Duodenal mucosa (tissue), 2 donors: ENCODE data around the gene PGRMC1.
"Not testable (repeated sequence)": the region's sequence is repeated elsewhere in the genome, so short reads cannot be mapped to it uniquely, and the experiment has no call there.

Experiments
- H3K27ac ChIP-seq: one replicate; pipeline ENCODE4 v1.7.0; 2013; ENCODE audit warnings: low read depth, low read length
- H3K27me3 ChIP-seq, 2 donors: one replicate each; pipeline ENCODE4 v1.7.0; 2013; ENCODE audit warnings: low read length in 2 of 2, control low read depth in 1 of 2; ENCODE audit not compliant: insufficient read depth in 2 of 2, control insufficient read depth in 1 of 2
- H3K36me3 ChIP-seq, 2 donors: one replicate each; pipeline ENCODE4 v1.7.0; 2013; ENCODE audit warnings: low read length in 2 of 2, control low read depth in 1 of 2; ENCODE audit not compliant: insufficient read depth in 2 of 2, control insufficient read depth in 1 of 2
- H3K4me1 ChIP-seq, 2 donors: one replicate each; pipeline ENCODE4 v1.7.0; 2013; ENCODE audit warnings: low read length in 2 of 2, control low read depth in 1 of 2; ENCODE audit not compliant: insufficient read depth in 2 of 2, control insufficient read depth in 1 of 2
- H3K4me3 ChIP-seq, 2 donors: one replicate each; pipeline ENCODE4 v1.7.0; 2013; ENCODE audit warnings: low read length in 2 of 2, low read depth in 1 of 2
- H3K9ac ChIP-seq, 2 donors: one replicate each; pipeline ENCODE4 v1.7.0; 2013; ENCODE audit warnings: low read length in 2 of 2, low read depth in 1 of 2
- H3K9me3 ChIP-seq, 2 donors: one replicate each; pipeline ENCODE4 v1.7.0; 2013; ENCODE audit warnings: low read length in 2 of 2, control low read depth in 1 of 2; ENCODE audit not compliant: control insufficient read depth in 1 of 2

PGRMC1 gene

DNA sequence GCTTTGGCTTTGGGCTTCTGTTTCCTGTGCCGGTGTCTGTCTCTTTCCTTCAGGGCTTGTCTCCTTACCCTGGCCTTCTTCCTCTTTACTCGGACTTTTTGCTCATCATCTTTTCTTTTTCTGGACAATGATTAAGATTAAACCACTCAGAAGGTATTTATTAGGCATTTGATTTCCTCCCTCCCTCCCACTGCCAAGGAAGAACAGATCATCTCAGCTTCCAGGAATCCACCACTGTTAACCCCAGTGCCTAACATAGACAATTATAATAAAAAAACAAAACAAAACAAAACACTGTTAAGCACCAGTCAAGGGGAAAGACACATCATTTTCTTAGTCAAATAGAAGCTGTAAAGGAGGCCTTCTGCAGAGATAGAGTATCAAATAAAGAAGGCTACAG, 16.6 kb downstream of the PGRMC1 start:
- Histone ChIP-seq H3K27me3 (no peaks in the 10 kb centered on the region), H3K36me3 (no peaks in the 10 kb centered on the region), H3K4me1 (no peaks in the 10 kb centered on the region), H3K4me3 (no peak overlapping the region), H3K27ac (no peak overlapping the region), H3K9me3 (no peaks in the 10 kb centered on the region), H3K9ac (no peak overlapping the region)

DNA sequence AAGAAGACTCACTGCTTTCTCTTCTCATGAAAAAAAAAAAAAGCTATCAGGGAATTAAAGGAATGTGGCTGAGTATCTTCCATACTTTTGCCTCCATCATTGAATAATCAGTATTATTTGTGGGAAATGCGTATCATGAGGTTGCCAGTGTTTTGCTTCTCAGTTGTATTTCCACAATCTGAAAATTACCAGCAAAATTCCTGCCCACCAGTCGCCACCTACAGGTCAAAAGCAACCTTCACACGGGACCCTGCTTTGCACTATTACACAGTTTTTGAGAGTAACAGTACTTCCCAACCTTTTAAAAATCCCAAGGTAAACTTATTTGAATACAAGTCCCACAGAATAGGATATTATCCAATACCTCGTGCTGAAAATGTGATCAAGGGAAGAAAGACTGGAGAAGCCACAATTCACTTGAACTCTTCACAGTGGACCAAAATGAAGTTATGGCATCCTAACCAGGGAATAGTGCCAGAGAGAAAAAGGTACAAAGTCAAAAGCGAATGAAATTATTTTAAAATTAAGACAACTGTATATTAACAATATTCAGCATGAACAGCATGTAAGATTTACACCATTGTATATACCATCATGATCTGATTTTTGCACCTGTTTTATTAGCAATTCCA, 30.4 kb downstream of the PGRMC1 start:
- Histone ChIP-seq H3K9ac (no peak overlapping the region), H3K27me3 (no peaks in the 10 kb centered on the region), H3K4me3 (no peak overlapping the region), H3K4me1 (no peaks in the 10 kb centered on the region), H3K27ac (no peak overlapping the region), H3K9me3 (no peaks in the 10 kb centered on the region), H3K36me3 (no peaks in the 10 kb centered on the region)

DNA sequence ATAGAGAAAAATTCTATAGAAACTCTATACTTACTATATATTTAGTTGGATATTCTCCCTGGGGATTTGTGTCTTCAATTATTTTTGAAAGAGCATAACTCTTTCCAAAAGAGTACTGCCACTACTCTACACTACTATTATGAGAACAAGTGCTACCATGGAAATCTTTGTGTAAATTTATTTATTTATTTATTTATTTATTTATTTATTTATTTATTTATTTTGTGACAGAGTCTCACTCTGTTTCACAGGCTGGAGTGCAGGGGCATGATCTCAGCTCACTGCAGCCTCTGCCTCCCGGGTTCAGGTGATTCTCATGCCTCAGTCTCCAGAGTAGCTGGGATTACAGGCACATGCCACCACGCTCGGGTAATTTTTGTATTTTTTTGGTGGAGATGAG, 31.0 kb downstream of the PGRMC1 start:
- not testable (repeated sequence) for H3K4me3 ChIP-seq, H3K9me3 ChIP-seq, H3K9ac ChIP-seq, H3K27me3 ChIP-seq, H3K36me3 ChIP-seq, H3K4me1 ChIP-seq, H3K27ac ChIP-seq

DNA sequence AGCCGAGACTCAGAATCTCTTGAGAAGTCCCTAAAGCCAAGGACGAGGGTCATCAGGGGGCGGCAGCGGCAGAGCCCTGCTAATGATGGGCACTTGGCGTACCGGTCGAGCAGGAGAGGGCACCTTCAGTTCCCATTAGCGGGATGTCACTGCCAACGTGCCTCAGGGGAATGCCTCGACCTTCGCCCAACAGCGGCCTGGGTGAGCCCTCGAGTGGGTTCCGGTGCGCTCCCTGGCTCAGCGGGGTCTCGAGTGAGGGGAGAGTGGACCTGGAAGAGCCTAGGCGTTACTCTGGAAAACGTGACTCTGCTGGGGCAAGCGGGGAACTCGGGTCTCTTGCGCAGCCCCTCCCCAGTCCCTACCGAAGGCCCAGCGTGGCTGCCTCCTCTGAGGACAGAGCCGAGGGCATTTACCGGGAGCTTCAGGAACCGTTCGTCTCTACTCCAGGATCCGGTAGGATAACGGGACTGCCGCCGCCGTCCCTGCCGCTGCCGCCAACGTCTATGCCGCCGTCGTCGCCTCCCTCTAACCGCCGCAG, 36.9 kb downstream of the PGRMC1 start:
- no peak overlapping the region for H3K9ac ChIP-seq
- no peak overlapping the region for H3K4me3 ChIP-seq
- H3K4me1 ChIP-seq = peaks cover 0 to 4% of the 10 kb centered on the region in 2 donors
- H3K27ac ChIP-seq = no peak overlapping the region
- H3K27me3 ChIP-seq = peaks cover 0 to 4% of the 10 kb centered on the region in 2 donors
- no peaks in the 10 kb centered on the region for H3K36me3 ChIP-seq
- no peaks in the 10 kb centered on the region for H3K9me3 ChIP-seq

DNA sequence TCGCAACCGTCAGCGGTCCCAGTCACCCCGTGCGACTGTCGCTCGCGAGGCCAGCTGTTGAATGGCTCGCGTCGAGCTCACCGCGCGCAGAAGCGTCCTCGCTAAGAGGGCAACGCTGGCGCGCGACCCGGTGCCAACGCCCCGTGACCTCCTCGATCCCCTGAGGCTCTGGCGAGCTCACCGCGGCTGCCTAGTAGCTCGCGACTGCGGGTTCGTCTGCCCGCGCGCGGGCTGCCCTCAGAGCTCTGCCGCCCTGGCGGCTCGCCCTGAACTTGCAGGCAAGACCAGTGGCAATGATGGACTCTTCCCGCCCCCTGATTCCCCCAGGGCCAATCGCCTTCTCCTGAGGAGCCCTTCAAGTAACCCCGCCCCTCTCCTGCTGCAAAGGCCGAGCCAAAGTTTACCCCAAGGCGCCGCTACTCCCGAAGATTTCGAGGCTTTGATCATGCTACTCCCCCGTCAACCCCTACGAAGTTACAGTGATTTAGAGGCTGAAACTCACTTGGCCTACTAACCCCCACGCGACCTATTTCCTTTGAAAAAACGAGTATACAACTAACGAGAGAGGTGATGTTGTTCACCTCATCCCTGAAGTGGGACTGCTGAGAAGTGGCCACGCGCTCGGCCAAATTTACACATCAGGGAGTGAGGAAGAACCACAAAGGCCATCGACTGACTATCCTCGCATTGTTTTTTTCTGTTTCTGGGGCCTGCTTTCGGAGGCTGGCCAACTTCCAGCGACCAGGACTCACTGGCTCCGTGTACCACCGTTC, 37.5 kb downstream of the PGRMC1 start:
- peaks cover 0 to 4% of the 10 kb centered on the region in 2 donors for H3K27me3 ChIP-seq
- H3K9me3 ChIP-seq = no peaks in the 10 kb centered on the region
- H3K4me1 ChIP-seq = peaks cover 0 to 4% of the 10 kb centered on the region in 2 donors
- peak overlapping the region; percentile 7 to 29 for H3K4me3 ChIP-seq
- H3K9ac ChIP-seq = no peak overlapping the region
- no peak overlapping the region for H3K27ac ChIP-seq
- no peaks in the 10 kb centered on the region for H3K36me3 ChIP-seq

DNA sequence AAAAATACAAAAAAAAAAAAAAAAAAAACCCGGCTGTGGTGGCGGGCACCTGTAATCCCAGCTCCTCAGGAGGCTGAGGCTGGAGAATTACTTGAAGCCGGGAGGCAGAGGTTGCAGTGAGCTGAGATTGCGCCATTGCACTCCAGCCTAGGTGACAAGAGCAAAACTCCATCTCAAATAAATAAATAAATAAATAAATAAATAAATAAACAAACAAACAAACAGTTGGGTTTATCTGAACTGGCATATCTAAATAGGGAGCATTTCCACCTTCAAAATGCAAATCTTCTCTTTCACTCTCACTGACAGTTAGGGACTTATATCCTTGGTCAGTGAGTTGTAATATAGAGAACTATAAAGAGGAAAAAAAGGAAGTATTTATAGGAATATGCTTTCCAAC, 46.3 kb downstream of the PGRMC1 start:
- H3K27me3 ChIP-seq, H3K4me1 ChIP-seq, H3K27ac ChIP-seq: not testable (repeated sequence)

DNA sequence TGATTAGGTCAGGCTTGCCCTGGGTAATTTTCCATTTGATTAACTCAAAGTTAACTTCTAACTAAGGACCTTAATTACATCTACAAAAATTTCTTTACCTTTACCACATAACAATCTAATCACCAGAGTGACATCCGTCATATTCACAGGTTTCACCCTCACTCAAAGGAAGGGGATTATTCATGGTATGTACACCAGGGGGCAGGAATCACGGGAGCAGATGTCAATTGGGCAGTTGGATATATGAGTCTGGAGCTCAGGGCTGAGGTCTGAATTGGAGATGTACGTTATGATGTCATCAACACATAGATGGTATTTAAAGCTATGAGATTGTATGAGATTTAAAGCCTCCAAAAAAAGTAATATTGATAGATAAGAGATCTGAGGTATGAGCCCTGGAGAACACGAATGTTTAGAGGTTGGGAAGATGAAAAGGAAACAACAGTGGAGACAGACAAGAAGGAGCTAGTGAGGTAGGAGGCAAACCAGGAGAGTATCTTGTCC, 52.9 kb downstream of the PGRMC1 start:
- H3K4me3 ChIP-seq = no peak overlapping the region
- no peaks in the 10 kb centered on the region for H3K36me3 ChIP-seq
- H3K4me1 ChIP-seq = no peaks in the 10 kb centered on the region
- no peak overlapping the region for H3K27ac ChIP-seq
- H3K9me3 ChIP-seq = no peaks in the 10 kb centered on the region
- no peaks in the 10 kb centered on the region for H3K27me3 ChIP-seq
- no peak overlapping the region for H3K9ac ChIP-seq

More for the DNA sequence above, 46.3 kb downstream of the PGRMC1 start:
- H3K9me3 ChIP-seq, H3K36me3 ChIP-seq, H3K9ac ChIP-seq, H3K4me3 ChIP-seq: not testable (repeated sequence)

DNA sequence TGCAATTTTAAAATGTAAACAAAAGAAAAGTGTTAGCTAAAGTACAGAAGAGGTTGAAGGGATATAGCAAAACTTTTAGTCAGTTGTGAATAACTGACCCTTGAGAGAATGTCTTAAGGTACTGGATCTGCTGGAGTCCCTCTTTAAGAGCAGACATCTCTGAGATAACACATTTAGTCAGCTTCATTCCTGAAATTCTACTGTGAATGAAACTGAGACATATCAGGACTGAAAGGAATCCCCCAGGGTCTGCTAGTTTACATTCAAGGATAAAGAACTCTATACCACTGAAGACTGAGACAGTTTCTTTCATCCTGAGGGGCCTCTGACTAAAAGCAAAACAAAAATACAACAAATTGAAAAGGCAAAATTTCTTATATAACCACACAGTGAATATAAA, 54.4 kb downstream of the PGRMC1 start:
- Histone ChIP-seq H3K27ac (no peak overlapping the region), H3K9ac (no peak overlapping the region), H3K9me3 (no peaks in the 10 kb centered on the region), H3K4me3 (no peak overlapping the region), H3K36me3 (no peaks in the 10 kb centered on the region), H3K27me3 (no peaks in the 10 kb centered on the region), H3K4me1 (no peaks in the 10 kb centered on the region)

DNA sequence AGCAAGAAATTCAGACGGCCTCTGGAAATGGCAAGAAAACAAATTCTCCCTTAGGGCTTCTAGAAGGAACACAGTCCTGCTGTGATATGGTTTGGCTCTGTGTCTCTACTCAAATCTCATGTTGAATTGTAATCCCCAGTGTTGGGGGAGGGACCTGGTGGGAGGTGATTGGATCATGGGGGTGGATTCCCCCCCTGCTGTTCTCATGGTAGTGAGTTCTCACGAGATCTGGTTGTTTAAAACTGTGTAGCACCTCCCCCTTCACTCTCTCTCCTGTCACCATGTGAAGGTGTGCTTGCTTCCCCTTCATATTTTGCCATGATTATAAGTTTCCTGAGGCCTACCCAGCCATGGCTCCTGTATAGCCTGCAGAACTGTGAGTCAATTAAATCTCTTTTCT, 55.2 kb downstream of the PGRMC1 start:
- H3K9me3 ChIP-seq, H3K27ac ChIP-seq, H3K9ac ChIP-seq, H3K27me3 ChIP-seq, H3K4me1 ChIP-seq, H3K36me3 ChIP-seq, H3K4me3 ChIP-seq: not testable (repeated sequence)

DNA sequence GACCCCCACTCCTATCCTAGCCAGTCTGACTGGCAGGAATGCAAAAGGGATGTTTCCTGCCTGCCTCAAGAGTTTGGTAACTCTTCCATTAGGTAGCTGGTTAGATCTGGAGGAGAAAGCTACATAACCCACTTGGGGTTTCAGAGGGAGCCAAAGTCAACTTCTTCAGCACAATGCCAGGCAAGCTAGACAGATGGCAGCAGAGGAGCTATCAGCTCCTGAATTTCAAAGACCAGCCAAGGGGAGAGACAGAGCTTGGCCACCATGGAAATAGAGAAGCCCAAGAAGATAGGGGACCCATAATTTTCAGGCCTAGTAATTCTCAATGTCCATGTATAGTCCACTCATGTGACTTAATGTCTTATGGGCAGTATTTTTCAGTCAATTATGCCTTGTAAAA, 56.4 kb downstream of the PGRMC1 start:
- Histone ChIP-seq H3K9me3 (no peaks in the 10 kb centered on the region), H3K27ac (no peak overlapping the region), H3K4me1 (no peaks in the 10 kb centered on the region), H3K4me3 (no peak overlapping the region), H3K36me3 (no peaks in the 10 kb centered on the region), H3K9ac (no peak overlapping the region), H3K27me3 (no peaks in the 10 kb centered on the region)
